ENCODE measurements around the gene PEAK3. TPM values are rescaled to one million over a fixed set of nuclear protein-coding genes. Genes with fewer than 3 reads are reported as not detected.

The PEAK3 gene
- total RNA-seq, 2 donors from 2014 or later: 0.66 to 0.78 TPM

GRCh38 chr19:2329149-2329478, 47.1 kb upstream of the PEAK3 start:
- Histone ChIP-seq H3K36me3 (replicated peaks in 1 of 2; ENCODE audit: insufficient read depth in 1 of 2, low read depth in 2 of 2) (no peaks in the 10 kb centered on the region), H3K27ac (peak overlapping the region in 3 of 4 donors; percentile 75 to 80 (median 79)), H3K4me1 (peaks cover 67% of the 10 kb centered on the region), H3K9me3 (no peaks in the 10 kb centered on the region), H3K4me3 (peak overlapping the region; percentile 86 to 98), H3K27me3 (no peaks in the 10 kb centered on the region)
- TF ChIP-seq POLR2A (IDR thresholded peaks at IDR 0.05): no peak
- TF ChIP-seq CTCF (IDR thresholded peaks at IDR 0.05): no peak
- intact Hi-C loops (cut with DNase I): no loop called here
- whole genome bisulfite sequencing, 2 donors: 0 to 1% methylated on average over 4 to 16 of the region's 16 CpGs
- DNase-seq (no peak), ATAC-seq (no peak)

- no peaks in the 10 kb centered on the region for H3K9me3 ChIP-seq
- TF ChIP-seq POLR2A (IDR thresholded peaks at IDR 0.05): peak; percentile 41 to 66 (median 60)
- TF ChIP-seq CTCF (IDR thresholded peaks at IDR 0.05): peak in 1 of 7 experiments; percentile 23
- peak within 1 kb of the TSS; percentile 86 to 98 for H3K4me3 ChIP-seq
- ATAC-seq (peak; percentile 87), DNase-seq (peak; percentile 91 to 92 (median 92))
- H3K36me3 ChIP-seq (replicated peaks in 1 of 2; ENCODE audit: insufficient read depth in 1 of 2, low read depth in 2 of 2): no peaks in the 10 kb centered on the region
- 0 to 1% methylated on average over 21 to 82 of the region's 89 CpGs for WGBS, 2 donors
- H3K27me3 ChIP-seq: no peaks in the 10 kb centered on the region
- peak within 1 kb of the TSS in 3 of 4 donors; percentile 75 to 80 (median 79) for H3K27ac ChIP-seq
- peaks cover 61% of the 10 kb centered on the region for H3K4me1 ChIP-seq
- intact Hi-C loops (cut with DNase I): no loop called here
These were observed 46.6 kb upstream of the PEAK3 start, which contains the start of the genes LSM7 and SPPL2B for GRCh38 chr19:2328401-2329148. Gene LSM7, minus strand, starts transcription at chr19:2328586. Its CDS starts 20 bp downstream, at chr19:2328566. Gene SPPL2B, plus strand, starts transcription at chr19:2328684. Its CDS starts 26 bp downstream, at chr19:2328710.

- DNase-seq (peak in 2 of 4 donors; percentile 41 to 65), ATAC-seq (peak; percentile 37)
- peaks cover 56% of the 10 kb centered on the region for H3K4me1 ChIP-seq
- intact Hi-C loops (cut with DNase I): no loop called here
- peaks cover 0 to 2% of the 10 kb centered on the region in 2 donors for H3K36me3 ChIP-seq (replicated peaks in 1 of 2; ENCODE audit: insufficient read depth in 1 of 2, low read depth in 2 of 2)
- H3K4me3 ChIP-seq: peak overlapping the region; percentile 86 to 98
- H3K27ac ChIP-seq: peak overlapping the region in 3 of 4 donors; percentile 75 to 80 (median 79)
- no peaks in the 10 kb centered on the region for H3K27me3 ChIP-seq
- TF ChIP-seq CTCF (IDR thresholded peaks at IDR 0.05) (no peak), POLR2A (IDR thresholded peaks at IDR 0.05) (peak in 1 of 3 donors; percentile 5)
- 1% methylated on average over 18 of the region's 18 CpGs for WGBS, 2 donors
- H3K9me3 ChIP-seq: no peaks in the 10 kb centered on the region
These were observed 45.9 kb upstream of the PEAK3 start for GRCh38 chr19:2327773-2328400.

- Histone ChIP-seq H3K4me1 (peaks cover 46% of the 10 kb centered on the region), H3K27ac (no peak overlapping the region), H3K9me3 (no peaks in the 10 kb centered on the region), H3K4me3 (no peak overlapping the region), H3K27me3 (no peaks in the 10 kb centered on the region), H3K36me3 (replicated peaks in 1 of 2; ENCODE audit: insufficient read depth in 1 of 2, low read depth in 2 of 2) (peaks cover 0 to 2% of the 10 kb centered on the region in 2 donors)
- intact Hi-C loops (cut with DNase I): no loop called here
- WGBS, 2 donors: 89% methylated on average over 8 to 16 of the region's 16 CpGs
- TF ChIP-seq CTCF (IDR thresholded peaks at IDR 0.05): no peak
- no peak for TF ChIP-seq POLR2A (IDR thresholded peaks at IDR 0.05)
- no peak for DNase-seq
- no peak for ATAC-seq
These were observed 44.9 kb upstream of the PEAK3 start for GRCh38 chr19:2326699-2327360.
